Astrocyte (in vitro differentiated cells and primary cell): ENCODE data around the gene ADCK1. TPM values are rescaled to one million over a fixed set of nuclear protein-coding genes. Genes with fewer than 3 reads are reported as not detected.

Experiments
- DNase-seq: peaks from one replicate; pipeline ENCODE4 v3.0.0-alpha.2; 2010; ENCODE audit warnings: low read depth
- FAIRE-seq: peaks from 2 replicates; lab custom pipeline; 2011; peaks lifted over from hg19 to GRCh38; lab: Jason Lieb, UNC
- H2AFZ ChIP-seq: 2 replicates; pipeline ENCODE4 v1.6.0; 2012; ENCODE audit warnings: low read depth, low read length, inconsistent platforms
- H3K27ac ChIP-seq: 2 replicates; pipeline ENCODE4 v1.5.1; 2011; ENCODE audit warnings: low read depth, low read length, inconsistent platforms
- H3K27me3 ChIP-seq: 2 replicates; pipeline ENCODE4 v1.6.0; 2011; ENCODE audit warnings: low read length, inconsistent platforms; ENCODE audit not compliant: insufficient read depth
- H3K36me3 ChIP-seq: 2 replicates; pipeline ENCODE4 v1.5.1; 2011; ENCODE audit warnings: low read length, inconsistent platforms; ENCODE audit not compliant: insufficient read depth
- H3K4me1 ChIP-seq: 2 replicates; pipeline ENCODE4 v1.5.1; 2011; ENCODE audit warnings: low read length, inconsistent platforms; ENCODE audit not compliant: insufficient read depth
- H3K4me2 ChIP-seq: 2 replicates; pipeline ENCODE4 v1.6.0; 2012; ENCODE audit warnings: low read length, inconsistent platforms
- H3K4me3 ChIP-seq: 2 replicates; pipeline ENCODE4 v1.5.1; 2011; ENCODE audit warnings: low read depth, mild to moderate bottlenecking, low read length, inconsistent platforms; ENCODE audit not compliant: insufficient read depth
- H3K79me2 ChIP-seq: 2 replicates; pipeline ENCODE4 v1.6.0; 2012; ENCODE audit warnings: mild to moderate bottlenecking, low read length, inconsistent platforms; ENCODE audit not compliant: insufficient read depth
- H3K9ac ChIP-seq: 2 replicates; pipeline ENCODE4 v1.6.0; 2012; ENCODE audit warnings: mild to moderate bottlenecking, low read length, inconsistent platforms
- H3K9me3 ChIP-seq: 2 replicates; pipeline ENCODE4 v1.5.1; 2012; ENCODE audit warnings: low read depth, mild to moderate bottlenecking, low read length, inconsistent platforms; ENCODE audit not compliant: insufficient read depth
- H4K20me1 ChIP-seq: 2 replicates; pipeline ENCODE4 v1.6.0; 2012; ENCODE audit warnings: low read length, inconsistent platforms; ENCODE audit not compliant: insufficient read depth
- H3K27ac Mint-ChIP-seq: one replicate; pipeline ENCODE4 v1.8.0; 2021; ENCODE audit warnings: mild to moderate bottlenecking, mixed read lengths; ENCODE audit not compliant: unreplicated experiment
- H3K27me3 Mint-ChIP-seq: one replicate; pipeline ENCODE4 v1.8.0; 2021; ENCODE audit warnings: low read depth, mixed read lengths; ENCODE audit not compliant: unreplicated experiment
- H3K36me3 Mint-ChIP-seq: one replicate; pipeline ENCODE4 v1.8.0; 2021; ENCODE audit warnings: low read depth, mixed read lengths; ENCODE audit not compliant: unreplicated experiment
- H3K4me1 Mint-ChIP-seq: one replicate; pipeline ENCODE4 v1.8.0; 2021; ENCODE audit warnings: low read depth, mixed read lengths; ENCODE audit not compliant: unreplicated experiment
- H3K4me3 Mint-ChIP-seq: one replicate; pipeline ENCODE4 v1.8.0; 2021; ENCODE audit warnings: mild to moderate bottlenecking, moderate library complexity, mixed read lengths; ENCODE audit not compliant: unreplicated experiment
- H3K9me3 Mint-ChIP-seq: one replicate; pipeline ENCODE4 v1.8.0; 2021; ENCODE audit warnings: mild to moderate bottlenecking, mixed read lengths; ENCODE audit not compliant: unreplicated experiment
- CTCF ChIP-seq: IDR thresholded peaks from 2 replicates; pipeline ENCODE4 v1.5.1; 2011; ENCODE audit warnings: low read depth, mild to moderate bottlenecking, inconsistent platforms, low read length, moderate library complexity; ENCODE audit not compliant: insufficient read depth
- EZH2 ChIP-seq: IDR thresholded peaks from 2 replicates; pipeline ENCODE4 v1.6.1; 2012; ENCODE audit warnings: mild to moderate bottlenecking, low read length, inconsistent platforms; ENCODE audit not compliant: insufficient read depth
- total RNA-seq: library from RNA; stranded (reverse); gene quantifications from 2 replicates; pipeline ENCODE4 v1.2.1, GENCODE V29; 2021

ADCK1 gene
- total RNA-seq, 1 donor from 2014 or later: 5.8 TPM

- DNase-seq: no peak
- Mint-ChIP-seq H3K9me3 (no peaks in the 10 kb centered on the region), H3K4me3 (no peak overlapping the region)
Measured at GRCh38 chr14:77825895-77826519, 26.1 kb downstream of the ADCK1 start.

DNA sequence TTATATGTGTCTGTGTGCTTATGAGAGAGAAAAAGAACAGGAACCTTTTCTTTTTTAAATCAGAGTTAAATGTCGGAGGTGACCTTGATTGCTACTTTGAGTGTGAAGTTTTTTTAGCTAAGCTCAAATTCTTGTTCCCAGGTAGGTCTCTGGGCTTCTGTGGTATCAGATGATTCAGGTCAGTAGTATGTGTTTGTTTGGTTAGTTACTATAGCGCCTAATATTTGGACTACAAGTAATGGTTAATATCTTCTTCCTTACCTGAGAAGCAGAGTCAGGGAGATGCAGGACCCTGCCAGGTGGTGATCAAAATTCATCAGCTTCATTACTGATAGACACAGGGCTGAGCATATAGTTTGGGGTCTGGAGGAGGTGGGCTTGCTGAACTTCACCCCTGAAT lies 30.8 kb downstream of the ADCK1 start:
- TF ChIP-seq EZH2 (no peak), CTCF (no peak)
- Histone ChIP-seq H3K4me2 (no peak overlapping the region), H4K20me1 (no peaks in the 10 kb centered on the region), H2AFZ (no peak overlapping the region), H3K9ac (no peak overlapping the region), H3K36me3 (no peaks in the 10 kb centered on the region), H3K4me3 (no peak overlapping the region), H3K27ac (no peak overlapping the region), H3K4me1 (no peaks in the 10 kb centered on the region), H3K9me3 (no peaks in the 10 kb centered on the region), H3K27me3 (no peaks in the 10 kb centered on the region), H3K79me2 (no peaks in the 10 kb centered on the region)
- H3K9me3 Mint-ChIP-seq: no peaks in the 10 kb centered on the region
- H3K4me3 Mint-ChIP-seq: no peak overlapping the region
- FAIRE-seq (no peak), DNase-seq (no peak)
- H3K4me1 Mint-ChIP-seq: no peaks in the 10 kb centered on the region
- peak overlapping the region; percentile 26 for H3K27ac Mint-ChIP-seq
- H3K36me3 Mint-ChIP-seq: peaks cover 13% of the 10 kb centered on the region
- H3K27me3 Mint-ChIP-seq: peaks cover 3% of the 10 kb centered on the region

More at GRCh38 chr14:77825895-77826519, 26.1 kb downstream of the ADCK1 start:
- H3K36me3 ChIP-seq: no peaks in the 10 kb centered on the region
- H2AFZ ChIP-seq: no peak overlapping the region
- Mint-ChIP-seq H3K27ac (no peak overlapping the region), H3K27me3 (no peaks in the 10 kb centered on the region), H3K4me1 (peaks cover 1% of the 10 kb centered on the region), H3K36me3 (peaks cover 9% of the 10 kb centered on the region)
- no peaks in the 10 kb centered on the region for H3K79me2 ChIP-seq
- H3K4me3 ChIP-seq: no peak overlapping the region
- no peaks in the 10 kb centered on the region for H3K27me3 ChIP-seq
- no peak overlapping the region for H3K4me2 ChIP-seq
- no peaks in the 10 kb centered on the region for H3K4me1 ChIP-seq
- no peak for TF ChIP-seq EZH2
- no peak for TF ChIP-seq CTCF
- FAIRE-seq: no peak
- no peak overlapping the region for H3K9ac ChIP-seq
- H3K9me3 ChIP-seq: no peaks in the 10 kb centered on the region
- no peak overlapping the region for H3K27ac ChIP-seq
- no peaks in the 10 kb centered on the region for H4K20me1 ChIP-seq

DNA sequence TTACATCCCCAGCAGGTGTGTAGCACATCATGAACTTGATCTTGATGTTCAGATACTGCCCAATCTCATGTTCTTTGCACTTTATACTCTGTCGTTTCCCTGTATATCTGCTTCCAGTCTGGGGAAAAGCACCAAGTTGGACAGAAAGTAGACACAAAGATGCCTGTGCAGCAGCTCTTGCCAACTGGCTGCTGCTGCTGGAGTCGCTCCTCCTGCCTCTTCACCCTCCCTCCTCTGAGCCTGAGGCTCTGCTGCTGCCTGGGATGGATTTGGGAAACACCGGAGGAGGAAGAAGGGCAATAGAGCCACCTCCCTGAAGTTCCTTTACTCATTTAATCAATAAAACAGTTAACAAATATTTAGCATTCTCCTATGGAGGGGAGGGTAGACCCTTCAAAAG lies 32.4 kb downstream of the ADCK1 start:
- DNase-seq: no peak
- Histone ChIP-seq H2AFZ (no peak overlapping the region), H3K9ac (no peak overlapping the region), H3K9me3 (no peaks in the 10 kb centered on the region), H3K4me3 (no peak overlapping the region), H3K27ac (no peak overlapping the region), H3K4me2 (no peak overlapping the region), H3K79me2 (no peaks in the 10 kb centered on the region), H4K20me1 (no peaks in the 10 kb centered on the region), H3K4me1 (no peaks in the 10 kb centered on the region), H3K36me3 (no peaks in the 10 kb centered on the region), H3K27me3 (no peaks in the 10 kb centered on the region)
- Mint-ChIP-seq H3K36me3 (peaks cover 11% of the 10 kb centered on the region), H3K4me3 (no peak overlapping the region), H3K9me3 (no peaks in the 10 kb centered on the region), H3K27me3 (peaks cover 3% of the 10 kb centered on the region), H3K27ac (no peak overlapping the region), H3K4me1 (no peaks in the 10 kb centered on the region)
- FAIRE-seq: no peak
- TF ChIP-seq EZH2 (no peak), CTCF (no peak)
